Activated CD4-positive, alpha-beta memory T cell treated with anti-CD3 and anti-CD28 coated beads, Interleukin-2, amount 10 ng/mL, durations not matched to agents 7 days and 5 days (primary cell): Measurements from ENCODE around the gene INTS3. TPM values are rescaled to one million over a fixed set of nuclear protein-coding genes. Genes with fewer than 3 reads are reported as not detected.

Experiments used
- CTCF ChIA-PET: fragments of 350-600 bp; sonication (Branson Sonifier 250); formaldehyde crosslinking; loops from one replicate; lab custom pipeline; 2021; ENCODE audit warnings: antibody characterized with exemption, inconsistent platforms; lab: Charles Lee
- POLR2A ChIA-PET: fragments of 350-600 bp; sonication (Branson Sonifier 250); formaldehyde crosslinking; loops from one replicate; lab custom pipeline; 2021; ENCODE audit warnings: antibody characterized with exemption; lab: Charles Lee
- DNase-seq: peaks from one replicate; pipeline ENCODE4 v3.0.0-alpha.2; 2020
- H3K27ac Mint-ChIP-seq: one replicate; pipeline ENCODE4 v1.8.0; 2021; ENCODE audit warnings: mild to moderate bottlenecking, mixed read lengths
- H3K27me3 Mint-ChIP-seq: one replicate; pipeline ENCODE4 v1.8.0; 2021; ENCODE audit warnings: mixed read lengths
- H3K36me3 Mint-ChIP-seq: one replicate; pipeline ENCODE4 v1.8.0; 2021; ENCODE audit warnings: low read depth, mixed read lengths
- H3K4me1 Mint-ChIP-seq: one replicate; pipeline ENCODE4 v1.8.0; 2021; ENCODE audit warnings: mixed read lengths
- H3K4me3 Mint-ChIP-seq: one replicate; pipeline ENCODE4 v1.8.0; 2021; ENCODE audit warnings: mild to moderate bottlenecking, mixed read lengths
- H3K9me3 Mint-ChIP-seq: one replicate; pipeline ENCODE4 v1.8.0; 2021; ENCODE audit warnings: mixed read lengths
- total RNA-seq, 2 experiments: library from RNA; stranded (reverse); gene quantifications; one replicate each; pipeline ENCODE4 v1.2.3, GENCODE V29; 2021

The INTS3 gene
- total RNA-seq, 2 experiments from 2014 or later = 46.9 to 50.5 TPM

- H3K27ac Mint-ChIP-seq = no peak overlapping the region
These were observed 42.9 kb downstream of the INTS3 start for GRCh38 chr1:153770797-153771196.

GRCh38 chr1:153771261-153771660 is 43.4 kb downstream of the INTS3 start:
- no peaks in the 10 kb centered on the region for H3K9me3 Mint-ChIP-seq
- H3K27ac Mint-ChIP-seq = no peak overlapping the region
- no peak overlapping the region for H3K4me3 Mint-ChIP-seq
- no peaks in the 10 kb centered on the region for H3K27me3 Mint-ChIP-seq
- ChIA-PET POLR2A (interaction anchor here (0.8 kb wide), 1 partner anchor 12 kb away, joined by 3 read pairs; no protein-coding TSS in a partner anchor), CTCF (interaction anchor here (0.7 kb wide), 1 partner anchor 231 kb away, joined by 4 read pairs; no protein-coding TSS in a partner anchor)
- H3K4me1 Mint-ChIP-seq = peaks cover 22% of the 10 kb centered on the region
- DNase-seq = no peak
- peaks cover 42% of the 10 kb centered on the region for H3K36me3 Mint-ChIP-seq

More at GRCh38 chr1:153770797-153771196, 42.9 kb downstream of the INTS3 start:
- peaks cover 19% of the 10 kb centered on the region for H3K4me1 Mint-ChIP-seq
- POLR2A ChIA-PET = interaction anchor here (0.8 kb wide), 1 partner anchor 13 kb away, joined by 3 read pairs; no protein-coding TSS in a partner anchor
- no peak overlapping the region for H3K4me3 Mint-ChIP-seq
- H3K36me3 Mint-ChIP-seq = peaks cover 46% of the 10 kb centered on the region
- CTCF ChIA-PET = no interaction called here
- DNase-seq = no peak
- H3K27me3 Mint-ChIP-seq = no peaks in the 10 kb centered on the region
- no peaks in the 10 kb centered on the region for H3K9me3 Mint-ChIP-seq

GRCh38 chr1:153771841-153772593 is 44.2 kb downstream of the INTS3 start:
- Mint-ChIP-seq H3K4me1 (peaks cover 28% of the 10 kb centered on the region), H3K4me3 (no peak overlapping the region), H3K9me3 (no peaks in the 10 kb centered on the region), H3K27me3 (no peaks in the 10 kb centered on the region), H3K36me3 (peaks cover 40% of the 10 kb centered on the region), H3K27ac (no peak overlapping the region)
- CTCF ChIA-PET = interaction anchor here (0.7 kb wide), 1 partner anchor 231 kb away, joined by 4 read pairs; no protein-coding TSS in a partner anchor
- POLR2A ChIA-PET = interaction anchor here (1.0 to 3.8 kb wide), 3 partner anchors 9 to 44 kb away, joined by 3 to 16 read pairs (median 4); partner anchors contain the start of gene INTS3
- no peak for DNase-seq

GRCh38 chr1:153773096-153773921 is 45.5 kb downstream of the INTS3 start:
- H3K4me3 Mint-ChIP-seq = no peak overlapping the region
- ChIA-PET CTCF (no interaction called here), POLR2A (interaction anchor here (1.0 to 3.8 kb wide), 3 partner anchors 10 to 45 kb away, joined by 3 to 16 read pairs (median 4); partner anchors contain the start of gene INTS3)
- H3K27ac Mint-ChIP-seq = no peak overlapping the region
- no peak for DNase-seq
- H3K4me1 Mint-ChIP-seq = peaks cover 33% of the 10 kb centered on the region
- H3K36me3 Mint-ChIP-seq = peaks cover 28% of the 10 kb centered on the region
- no peaks in the 10 kb centered on the region for H3K9me3 Mint-ChIP-seq
- no peaks in the 10 kb centered on the region for H3K27me3 Mint-ChIP-seq

GRCh38 chr1:153774026-153774595 is 46.3 kb downstream of the INTS3 start:
- Mint-ChIP-seq H3K4me3 (no peak overlapping the region), H3K4me1 (peaks cover 33% of the 10 kb centered on the region), H3K9me3 (no peaks in the 10 kb centered on the region), H3K36me3 (peaks cover 26% of the 10 kb centered on the region), H3K27me3 (no peaks in the 10 kb centered on the region), H3K27ac (peak overlapping the region; percentile 35)
- no peak for DNase-seq
- ChIA-PET CTCF (interaction anchor here (2.2 kb wide), 1 partner anchor 102 kb away, joined by 7 read pairs; no protein-coding TSS in a partner anchor), POLR2A (interaction anchor here (3.8 kb wide), 1 partner anchor 9 kb away, joined by 16 read pairs; no protein-coding TSS in a partner anchor)

GRCh38 chr1:153774780-153775457 is 47.1 kb downstream of the INTS3 start, which contains the start of gene SLC27A3:
Gene SLC27A3, plus strand, starts transcription at chr1:153775407. Its CDS starts 91 bp downstream, at chr1:153775498.
- DNase-seq = no peak
- ChIA-PET POLR2A (interaction anchor here (0.7 to 3.8 kb wide), 17 partner anchors 9 to 216 kb away, joined by 3 to 16 read pairs (median 3); partner anchors contain the start of genes CHTOP, GATAD2B, JTB and RPS27), CTCF (interaction anchor here (0.7 to 2.2 kb wide), 5 partner anchors 11 to 212 kb away, joined by 3 to 7 read pairs (median 3); partner anchors contain the start of gene RAB13)
- Mint-ChIP-seq H3K9me3 (no peaks in the 10 kb centered on the region), H3K4me3 (peak within 1 kb of the TSS; percentile 80), H3K4me1 (peaks cover 33% of the 10 kb centered on the region), H3K36me3 (peaks cover 20% of the 10 kb centered on the region), H3K27ac (peak within 1 kb of the TSS; percentile 85), H3K27me3 (no peaks in the 10 kb centered on the region)

GRCh38 chr1:153775458-153776327 is 47.8 kb downstream of the INTS3 start:
- DNase-seq = peak; percentile 75
- peaks cover 33% of the 10 kb centered on the region for H3K4me1 Mint-ChIP-seq
- peak overlapping the region; percentile 85 for H3K27ac Mint-ChIP-seq
- H3K27me3 Mint-ChIP-seq = no peaks in the 10 kb centered on the region
- peak overlapping the region; percentile 80 for H3K4me3 Mint-ChIP-seq
- H3K36me3 Mint-ChIP-seq = peaks cover 20% of the 10 kb centered on the region
- POLR2A ChIA-PET = interaction anchor here (0.7 to 3.8 kb wide), 23 partner anchors 8 to 244 kb away, joined by 3 to 16 read pairs (median 3); partner anchors contain the start of genes CHTOP, GATAD2B, JTB and RPS27
- CTCF ChIA-PET = interaction anchor here (0.7 to 2.2 kb wide), 6 partner anchors 12 to 211 kb away, joined by 3 to 7 read pairs (median 4); partner anchors contain the start of gene RAB13
- no peaks in the 10 kb centered on the region for H3K9me3 Mint-ChIP-seq

GRCh38 chr1:153776352-153776751 is 48.5 kb downstream of the INTS3 start:
- POLR2A ChIA-PET = interaction anchor here (0.9 to 1.8 kb wide), 11 partner anchors 12 to 244 kb away, joined by 3 to 8 read pairs (median 3); partner anchors contain the start of genes CHTOP, RPS27 and SLC39A1
- Mint-ChIP-seq H3K4me3 (peak overlapping the region; percentile 80), H3K27ac (peak overlapping the region; percentile 40), H3K9me3 (no peaks in the 10 kb centered on the region), H3K4me1 (peaks cover 33% of the 10 kb centered on the region), H3K27me3 (no peaks in the 10 kb centered on the region), H3K36me3 (peaks cover 20% of the 10 kb centered on the region)
- DNase-seq = no peak
- CTCF ChIA-PET = interaction anchor here (0.8 to 0.9 kb wide), 2 partner anchors 29 to 48 kb away, joined by 3 to 4 read pairs; partner anchors contain the start of gene INTS3

GRCh38 chr1:153776845-153777370 is 49.1 kb downstream of the INTS3 start:
- POLR2A ChIA-PET = interaction anchor here (1.1 to 1.7 kb wide), 5 partner anchors 13 to 213 kb away, joined by 3 to 6 read pairs (median 3); partner anchors contain the start of genes CHTOP and RPS27
- Mint-ChIP-seq H3K36me3 (peaks cover 20% of the 10 kb centered on the region), H3K9me3 (no peaks in the 10 kb centered on the region), H3K27ac (no peak overlapping the region), H3K27me3 (no peaks in the 10 kb centered on the region), H3K4me1 (peaks cover 33% of the 10 kb centered on the region), H3K4me3 (peak overlapping the region; percentile 80)
- DNase-seq = no peak
- CTCF ChIA-PET = interaction anchor here (0.8 kb wide), 1 partner anchor 49 kb away, joined by 3 read pairs; the partner anchor contains the start of gene INTS3

GRCh38 chr1:153777648-153778047 is 49.8 kb downstream of the INTS3 start:
- Mint-ChIP-seq H3K27me3 (no peaks in the 10 kb centered on the region), H3K4me1 (peaks cover 33% of the 10 kb centered on the region), H3K4me3 (no peak overlapping the region), H3K27ac (no peak overlapping the region), H3K36me3 (peaks cover 17% of the 10 kb centered on the region), H3K9me3 (no peaks in the 10 kb centered on the region)
- ChIA-PET POLR2A (interaction anchor here (1.2 to 1.7 kb wide), 2 partner anchors 143 to 213 kb away, joined by 3 to 5 read pairs; partner anchors contain the start of genes CHTOP and RPS27), CTCF (no interaction called here)
- no peak for DNase-seq
